NT2/D1 (cell line): ENCODE results near the gene DUSP16.

Source experiments
- DNase-seq: peaks from one replicate; pipeline ENCODE4 v3.0.0-alpha.2; 2011; ENCODE audit warnings: low read depth, low spot score
- H3K27me3 ChIP-seq: 2 replicates; pipeline ENCODE4 v1.6.0; 2011; ENCODE audit warnings: mild to moderate bottlenecking; ENCODE audit not compliant: insufficient read length, insufficient read depth
- H3K36me3 ChIP-seq: 2 replicates; pipeline ENCODE4 v1.6.1; 2011; ENCODE audit warnings: mild to moderate bottlenecking, low read length, mixed read lengths; ENCODE audit not compliant: insufficient read depth, insufficient read length
- H3K4me1 ChIP-seq: 2 replicates; pipeline ENCODE4 v1.5.1; 2011; ENCODE audit not compliant: insufficient read depth, insufficient read length
- H3K4me3 ChIP-seq: 2 replicates; pipeline ENCODE4 v1.5.1; 2011; ENCODE audit warnings: low read depth; ENCODE audit not compliant: insufficient read length
- H3K9ac ChIP-seq: 2 replicates; pipeline ENCODE4 v1.6.0; 2011; ENCODE audit warnings: low read depth; ENCODE audit not compliant: insufficient read length
- H3K9me3 ChIP-seq: 2 replicates; pipeline ENCODE4 v1.5.1; 2011; ENCODE audit warnings: mild to moderate bottlenecking, low read length; ENCODE audit not compliant: insufficient read depth
- SUZ12 ChIP-seq: IDR thresholded peaks from 2 replicates; pipeline ENCODE4 v1.6.1; 2011; ENCODE audit not compliant: insufficient read length, insufficient read depth; ENCODE audit errors: extremely low read depth
- YY1 ChIP-seq: IDR thresholded peaks from 2 replicates; pipeline ENCODE4 v1.6.1; 2011; ENCODE audit not compliant: insufficient read length, insufficient read depth
- ZNF274 ChIP-seq: IDR thresholded peaks from 2 replicates; pipeline ENCODE4 v1.6.1; 2011; ENCODE audit warnings: mild to moderate bottlenecking, low read depth, low read length

DUSP16 gene

GRCh38 chr12:12450043-12450471 is 112.6 kb downstream of the DUSP16 start:
- no peak overlapping the region for H3K9ac ChIP-seq
- no peaks in the 10 kb centered on the region for H3K9me3 ChIP-seq
- no peak for TF ChIP-seq ZNF274
- TF ChIP-seq SUZ12, result no peak
- no peak for TF ChIP-seq YY1

GRCh38 chr12:12449533-12450025 is 113.1 kb downstream of the DUSP16 start:
- Histone ChIP-seq H3K9me3 (no peaks in the 10 kb centered on the region), H3K9ac (no peak overlapping the region), H3K4me3 (no peak overlapping the region), H3K27me3 (no peaks in the 10 kb centered on the region), H3K36me3 (no peaks in the 10 kb centered on the region), H3K4me1 (peaks cover 3% of the 10 kb centered on the region)
- DNase-seq, result no peak
- TF ChIP-seq YY1 (no peak), SUZ12 (no peak), ZNF274 (no peak)

More at GRCh38 chr12:12450043-12450471, 112.6 kb downstream of the DUSP16 start:
- DNase-seq, result no peak
- H3K36me3 ChIP-seq, result no peaks in the 10 kb centered on the region
- H3K4me1 ChIP-seq, result peaks cover 3% of the 10 kb centered on the region
- H3K27me3 ChIP-seq, result no peaks in the 10 kb centered on the region
- no peak overlapping the region for H3K4me3 ChIP-seq

GRCh38 chr12:12447837-12448236 is 114.8 kb downstream of the DUSP16 start:
- DNase-seq, result no peak
- no peak overlapping the region for H3K4me3 ChIP-seq
- H3K9ac ChIP-seq, result no peak overlapping the region
- no peaks in the 10 kb centered on the region for H3K27me3 ChIP-seq
- H3K9me3 ChIP-seq, result no peaks in the 10 kb centered on the region
- TF ChIP-seq YY1, result no peak
- no peak for TF ChIP-seq ZNF274
- TF ChIP-seq SUZ12, result no peak
- peaks cover 3% of the 10 kb centered on the region for H3K4me1 ChIP-seq
- H3K36me3 ChIP-seq, result no peaks in the 10 kb centered on the region

- Histone ChIP-seq H3K4me3 (no peak overlapping the region), H3K9me3 (no peaks in the 10 kb centered on the region), H3K27me3 (no peaks in the 10 kb centered on the region), H3K4me1 (peaks cover 3% of the 10 kb centered on the region), H3K36me3 (no peaks in the 10 kb centered on the region), H3K9ac (no peak overlapping the region)
- no peak for TF ChIP-seq SUZ12
- no peak for TF ChIP-seq ZNF274
- no peak for TF ChIP-seq YY1
- no peak for DNase-seq
Measured at GRCh38 chr12:12447236-12447635, 115.4 kb downstream of the DUSP16 start.

- Histone ChIP-seq H3K36me3 (no peaks in the 10 kb centered on the region), H3K9ac (no peak overlapping the region), H3K9me3 (no peaks in the 10 kb centered on the region), H3K4me3 (no peak overlapping the region), H3K27me3 (no peaks in the 10 kb centered on the region), H3K4me1 (peaks cover 3% of the 10 kb centered on the region)
- DNase-seq, result no peak
- no peak for TF ChIP-seq YY1
- TF ChIP-seq SUZ12, result no peak
Measured at GRCh38 chr12:12446786-12447185, 115.9 kb downstream of the DUSP16 start.

GRCh38 chr12:12445882-12446181 is 116.8 kb downstream of the DUSP16 start:
- Histone ChIP-seq H3K4me3 (no peak overlapping the region), H3K9me3 (no peaks in the 10 kb centered on the region), H3K9ac (no peak overlapping the region), H3K4me1 (peaks cover 3% of the 10 kb centered on the region), H3K27me3 (no peaks in the 10 kb centered on the region), H3K36me3 (no peaks in the 10 kb centered on the region)
- no peak for TF ChIP-seq YY1
- no peak for DNase-seq

- Histone ChIP-seq H3K4me1 (peaks cover 3% of the 10 kb centered on the region), H3K27me3 (no peaks in the 10 kb centered on the region)
- no peak for TF ChIP-seq ZNF274
- no peak for TF ChIP-seq SUZ12
- TF ChIP-seq YY1, result no peak
Measured at GRCh38 chr12:12445165-12445881, 117.3 kb downstream of the DUSP16 start.

More at GRCh38 chr12:12445165-12445881, 117.3 kb downstream of the DUSP16 start:
- no peak overlapping the region for H3K9ac ChIP-seq
- no peak overlapping the region for H3K4me3 ChIP-seq
- no peaks in the 10 kb centered on the region for H3K9me3 ChIP-seq
- H3K36me3 ChIP-seq, result no peaks in the 10 kb centered on the region
- DNase-seq, result no peak
